Mesenchymal stem cell (in vitro differentiated cells and primary cell): ENCODE results near the gene DENND2D.

Source experiments
- DNase-seq: peaks from one replicate; pipeline ENCODE4 v3.0.0-alpha.2; 2013
- H2AFZ ChIP-seq: one replicate; pipeline ENCODE4 v1.6.1; 2013; ENCODE audit warnings: low read depth, mild to moderate bottlenecking, control low read depth, inconsistent platforms, low read length, moderate library complexity
- H2AK5ac ChIP-seq: 2 replicates; pipeline ENCODE4 v1.6.1; 2013; ENCODE audit warnings: low read length, moderate library complexity, mild to moderate bottlenecking, inconsistent platforms; ENCODE audit not compliant: severe bottlenecking
- H2BK120ac ChIP-seq: one replicate; pipeline ENCODE4 v1.6.1; 2013; ENCODE audit warnings: low read depth, mild to moderate bottlenecking, inconsistent platforms, low read length, moderate library complexity
- H2BK12ac ChIP-seq, 2 experiments: one replicate each; pipeline ENCODE4 v1.6.1; 2013; ENCODE audit warnings: inconsistent platforms in 2 of 2, low read length in 2 of 2, mild to moderate bottlenecking in 2 of 2, moderate library complexity in 2 of 2, control low read depth in 1 of 2
- H2BK15ac ChIP-seq: one replicate; pipeline ENCODE4 v1.6.1; 2013; ENCODE audit warnings: mild to moderate bottlenecking, low read depth, inconsistent platforms; ENCODE audit not compliant: poor library complexity, severe bottlenecking
- H2BK5ac ChIP-seq: 2 replicates; pipeline ENCODE4 v1.6.1; 2013; ENCODE audit warnings: low read depth, mild to moderate bottlenecking, low read length, control low read depth, inconsistent platforms; ENCODE audit not compliant: poor library complexity, severe bottlenecking
- H3K14ac ChIP-seq, 2 experiments: one replicate each; pipeline ENCODE4 v1.6.1; 2013; ENCODE audit warnings: inconsistent platforms in 2 of 2, low read length in 2 of 2, control low read depth in 1 of 2, mild to moderate bottlenecking in 1 of 2, moderate library complexity in 1 of 2
- H3K18ac ChIP-seq, 2 experiments: one replicate each; pipeline ENCODE4 v1.6.1; 2013; ENCODE audit warnings: inconsistent platforms in 2 of 2, low read length in 2 of 2, control low read depth in 1 of 2, low read depth in 1 of 2, mild to moderate bottlenecking in 1 of 2
- H3K23ac ChIP-seq, 2 experiments: one replicate each; pipeline ENCODE4 v1.6.1; 2013; ENCODE audit warnings: inconsistent platforms in 2 of 2, low read length in 2 of 2, mild to moderate bottlenecking in 2 of 2, moderate library complexity in 2 of 2, control low read depth in 1 of 2
- H3K27ac ChIP-seq: 2 replicates; pipeline ENCODE4 v1.5.1; 2013; ENCODE audit warnings: mild to moderate bottlenecking, moderate library complexity, low read length, control low read depth, inconsistent platforms; ENCODE audit not compliant: poor library complexity, severe bottlenecking
- H3K27me3 ChIP-seq, 2 experiments: 2 replicates each; pipeline versions ENCODE4 v1.6.1 to v1.7.0; 2013; ENCODE audit warnings: low read length in 2 of 2, mild to moderate bottlenecking in 2 of 2, moderate library complexity in 2 of 2, control low read depth in 1 of 2, inconsistent platforms in 1 of 2; ENCODE audit not compliant: control insufficient read depth in 1 of 2, insufficient read depth in 1 of 2
- H3K36me3 ChIP-seq, 2 experiments: 2 replicates each; pipeline versions ENCODE4 v1.6.1 to v1.7.0; 2013; ENCODE audit warnings: low read length in 2 of 2, control low read depth in 1 of 2, inconsistent platforms in 1 of 2, low read depth in 1 of 2, mild to moderate bottlenecking in 1 of 2; ENCODE audit not compliant: insufficient read depth in 2 of 2, control insufficient read depth in 1 of 2
- H3K4ac ChIP-seq, 2 experiments: one replicate each; pipeline ENCODE4 v1.6.1; 2013; ENCODE audit warnings: inconsistent platforms in 2 of 2, low read length in 2 of 2, mild to moderate bottlenecking in 2 of 2, moderate library complexity in 2 of 2, control low read depth in 1 of 2, low read depth in 1 of 2
- H3K4me1 ChIP-seq: 2 replicates; pipeline ENCODE4 v1.6.1; 2013; ENCODE audit warnings: low read depth, low read length, control low read depth; ENCODE audit not compliant: control insufficient read depth, insufficient read depth
- H3K4me2 ChIP-seq: 2 replicates; pipeline ENCODE4 v1.6.1; 2013; ENCODE audit warnings: low read length, mild to moderate bottlenecking, inconsistent platforms; ENCODE audit not compliant: poor library complexity, severe bottlenecking
- H3K4me3 ChIP-seq, 2 experiments: 2 replicates each; pipeline versions ENCODE4 v1.5.1 to v1.7.0; 2013; ENCODE audit warnings: low read length in 2 of 2, mild to moderate bottlenecking in 2 of 2, control low read depth in 1 of 2, low read depth in 1 of 2; ENCODE audit not compliant: insufficient read depth in 1 of 2
- H3K79me1 ChIP-seq: replicated peaks from 2 replicates; pipeline ENCODE4 v1.6.1; 2013; ENCODE audit warnings: mild to moderate bottlenecking, control low read depth, low read length, inconsistent platforms; ENCODE audit not compliant: poor library complexity, severe bottlenecking
- H3K9ac ChIP-seq: 2 replicates; pipeline ENCODE4 v1.7.0; 2013; ENCODE audit warnings: mild to moderate bottlenecking, low read length, moderate library complexity
- H3K9me3 ChIP-seq: 2 replicates; pipeline ENCODE4 v1.7.0; 2013; ENCODE audit warnings: mild to moderate bottlenecking, low read length; ENCODE audit not compliant: control insufficient read depth
- H4K8ac ChIP-seq: one replicate; pipeline ENCODE4 v1.6.1; 2013; ENCODE audit warnings: inconsistent platforms, mild to moderate bottlenecking, low read length, moderate library complexity
- H4K91ac ChIP-seq: one replicate; pipeline ENCODE4 v1.6.1; 2013; ENCODE audit warnings: mild to moderate bottlenecking, low read length, inconsistent platforms
- WGBS: methylation state at CpG from one replicate; pipeline ENCODE4 v1.1.7; 2013; ENCODE audit warnings: mixed read lengths; 5-methylcytosine and 5-hydroxymethylcytosine counted together

The DENND2D gene

DNA sequence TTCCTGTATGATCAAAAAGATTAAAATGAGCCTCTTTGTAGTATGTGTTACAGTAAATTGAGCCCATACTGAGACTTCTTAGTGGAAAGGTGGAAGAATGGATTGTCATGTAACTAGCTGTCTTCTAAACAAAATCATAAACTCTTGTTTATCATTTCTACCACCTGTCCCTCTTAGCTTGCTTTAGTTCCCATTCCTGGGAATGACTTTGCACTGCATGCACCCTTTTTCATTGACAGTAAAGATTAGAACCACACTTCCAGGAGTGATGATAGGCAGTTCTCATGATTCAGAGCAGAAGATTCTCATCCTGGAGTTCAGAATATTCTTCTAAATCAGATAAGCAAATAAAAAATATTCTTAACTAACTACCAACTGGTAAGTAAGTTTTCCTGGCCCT, 28.0 kb downstream of the DENND2D start:
- Histone ChIP-seq H3K4me2 (no peak overlapping the region), H2BK12ac (no peak overlapping the region), H4K8ac (no peak overlapping the region), H3K9ac (no peak overlapping the region), H3K4ac (no peak overlapping the region), H3K23ac (no peak overlapping the region), H3K27me3 (no peaks in the 10 kb centered on the region), H2AFZ (no peak overlapping the region), H3K4me3 (no peak overlapping the region), H3K36me3 (peaks cover 9 to 88% of the 10 kb centered on the region in 2 experiments), H3K9me3 (no peaks in the 10 kb centered on the region), H3K27ac (no peak overlapping the region), H2AK5ac (no peak overlapping the region), H3K14ac (no peak overlapping the region), H4K91ac (no peak overlapping the region), H3K18ac (no peak overlapping the region), H3K79me1 (peaks cover 4% of the 10 kb centered on the region), H2BK120ac (no peak overlapping the region), H2BK15ac (no peak overlapping the region), H3K4me1 (no peaks in the 10 kb centered on the region), H2BK5ac (no peak overlapping the region)
- no peak for DNase-seq

- Histone ChIP-seq H2BK120ac (no peak overlapping the region), H3K4me1 (no peaks in the 10 kb centered on the region), H2AFZ (no peak overlapping the region), H2BK12ac (no peak overlapping the region), H3K27ac (no peak overlapping the region), H3K79me1 (peaks cover 19% of the 10 kb centered on the region), H3K23ac (no peak overlapping the region), H3K36me3 (peaks cover 6 to 79% of the 10 kb centered on the region in 2 experiments), H3K14ac (no peak overlapping the region), H3K4me3 (no peak overlapping the region), H3K9me3 (no peaks in the 10 kb centered on the region), H2BK15ac (no peak overlapping the region), H2BK5ac (no peak overlapping the region), H3K4me2 (no peak overlapping the region), H4K8ac (no peak overlapping the region), H3K4ac (no peak overlapping the region), H3K27me3 (no peaks in the 10 kb centered on the region), H3K9ac (no peak overlapping the region), H3K18ac (no peak overlapping the region), H2AK5ac (no peak overlapping the region), H4K91ac (no peak overlapping the region)
- 92% methylated on average over 2 of the region's 2 CpGs for WGBS
- no peak for DNase-seq
Observed at GRCh38 chr1:111164151-111164550, 36.3 kb downstream of the DENND2D start.

GRCh38 chr1:111163363-111163762, 37.1 kb downstream of the DENND2D start:
- H3K9ac ChIP-seq, result no peak overlapping the region
- no peaks in the 10 kb centered on the region for H3K4me1 ChIP-seq

DNA sequence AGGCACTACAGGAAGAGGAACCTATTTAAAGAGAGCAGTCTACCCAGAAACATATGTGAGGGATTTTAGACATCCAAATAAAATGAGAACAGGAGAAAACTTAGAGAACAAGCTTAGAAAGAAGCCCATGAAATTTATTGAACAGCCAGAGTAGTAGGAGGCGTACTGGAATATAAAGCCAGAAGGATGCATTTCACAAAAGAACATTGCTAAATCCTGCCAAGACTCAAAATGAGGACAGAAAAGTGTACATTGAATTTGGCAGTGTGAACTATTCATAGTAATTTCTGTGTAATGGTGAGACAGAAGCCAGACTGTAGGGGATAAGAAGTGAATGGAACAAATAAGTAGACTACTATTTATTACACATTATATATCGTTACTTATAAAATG, 38.0 kb downstream of the DENND2D start:
- Histone ChIP-seq H2AK5ac (no peak overlapping the region), H3K4me2 (no peak overlapping the region), H4K8ac (no peak overlapping the region), H4K91ac (no peak overlapping the region), H3K79me1 (peaks cover 20% of the 10 kb centered on the region), H3K9ac (no peak overlapping the region), H2AFZ (no peak overlapping the region), H3K36me3 (peaks cover 0 to 67% of the 10 kb centered on the region in 2 experiments), H3K9me3 (no peaks in the 10 kb centered on the region), H3K4ac (no peak overlapping the region), H3K27ac (no peak overlapping the region), H3K14ac (no peak overlapping the region), H2BK5ac (no peak overlapping the region), H3K18ac (no peak overlapping the region), H3K23ac (no peak overlapping the region), H3K27me3 (no peaks in the 10 kb centered on the region), H3K4me3 (no peak overlapping the region), H2BK120ac (no peak overlapping the region), H3K4me1 (no peaks in the 10 kb centered on the region), H2BK15ac (no peak overlapping the region), H2BK12ac (no peak overlapping the region)
- WGBS, result 96% methylated on average over 2 of the region's 2 CpGs
- DNase-seq, result no peak

More at GRCh38 chr1:111163363-111163762, 37.1 kb downstream of the DENND2D start:
- 93% methylated on average over 4 of the region's 4 CpGs for WGBS
- H4K91ac ChIP-seq, result no peak overlapping the region
- no peak overlapping the region for H2AK5ac ChIP-seq
- H3K79me1 ChIP-seq, result peaks cover 20% of the 10 kb centered on the region
- H3K14ac ChIP-seq, result no peak overlapping the region
- H3K9me3 ChIP-seq, result no peaks in the 10 kb centered on the region
- H3K23ac ChIP-seq, result no peak overlapping the region
- no peak overlapping the region for H2BK12ac ChIP-seq
- H2BK120ac ChIP-seq, result no peak overlapping the region
- no peaks in the 10 kb centered on the region for H3K27me3 ChIP-seq
- peaks cover 4 to 73% of the 10 kb centered on the region in 2 experiments for H3K36me3 ChIP-seq
- H3K4me2 ChIP-seq, result no peak overlapping the region
- no peak overlapping the region for H4K8ac ChIP-seq
- H3K4ac ChIP-seq, result no peak overlapping the region
- H2AFZ ChIP-seq, result no peak overlapping the region
- H2BK5ac ChIP-seq, result no peak overlapping the region
- H3K27ac ChIP-seq, result no peak overlapping the region
- H2BK15ac ChIP-seq, result no peak overlapping the region
- no peak for DNase-seq
- no peak overlapping the region for H3K4me3 ChIP-seq
- no peak overlapping the region for H3K18ac ChIP-seq
